Myocyte (in vitro differentiated cells): ENCODE data around the gene CNOT10. TPM values are rescaled to one million over a fixed set of nuclear protein-coding genes. Genes with fewer than 3 reads are reported as not detected.

Source experiments
- DNase-seq: peaks from one replicate; pipeline ENCODE4 v3.0.0-alpha.2; 2012; ENCODE audit warnings: low read depth
- total RNA-seq: library from RNA; depleted of rRNA; stranded (reverse); fragments of >200 nt; gene quantifications from 2 replicates; pipeline ENCODE4 v1.2.3, GENCODE V29; 2014

CNOT10 gene
- total RNA-seq, 1 donor from 2014 or later, result 14.7 TPM

- no peak for DNase-seq
Measured at GRCh38 chr3:32817558-32818228, 132.7 kb downstream of the CNOT10 start, which contains the start of gene TRIM71. Gene TRIM71, plus strand, starts transcription at chr3:32817997. Its CDS starts 84 bp downstream, at chr3:32818081.

DNA sequence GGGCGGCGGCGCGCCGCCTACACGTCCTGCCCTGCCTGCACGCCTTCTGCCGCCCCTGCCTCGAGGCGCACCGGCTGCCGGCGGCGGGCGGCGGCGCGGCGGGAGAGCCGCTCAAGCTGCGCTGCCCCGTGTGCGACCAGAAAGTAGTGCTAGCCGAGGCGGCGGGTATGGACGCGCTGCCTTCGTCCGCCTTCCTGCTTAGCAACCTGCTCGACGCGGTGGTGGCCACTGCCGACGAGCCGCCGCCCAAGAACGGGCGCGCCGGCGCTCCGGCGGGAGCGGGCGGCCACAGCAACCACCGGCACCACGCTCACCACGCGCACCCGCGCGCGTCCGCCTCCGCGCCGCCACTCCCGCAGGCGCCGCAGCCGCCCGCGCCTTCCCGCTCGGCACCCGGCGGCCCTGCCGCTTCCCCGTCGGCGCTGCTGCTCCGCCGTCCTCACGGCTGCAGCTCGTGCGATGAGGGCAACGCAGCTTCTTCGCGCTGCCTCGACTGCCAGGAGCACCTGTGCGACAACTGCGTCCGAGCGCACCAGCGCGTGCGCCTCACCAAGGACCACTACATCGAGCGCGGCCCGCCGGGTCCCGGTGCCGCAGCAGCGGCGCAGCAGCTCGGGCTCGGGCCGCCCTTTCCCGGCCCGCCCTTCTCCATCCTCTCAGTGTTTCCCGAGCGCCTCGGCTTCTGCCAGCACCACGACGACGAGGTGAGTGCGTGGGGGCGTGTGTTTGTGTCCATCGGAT, 133.4 kb downstream of the CNOT10 start:
- DNase-seq, result no peak

DNA sequence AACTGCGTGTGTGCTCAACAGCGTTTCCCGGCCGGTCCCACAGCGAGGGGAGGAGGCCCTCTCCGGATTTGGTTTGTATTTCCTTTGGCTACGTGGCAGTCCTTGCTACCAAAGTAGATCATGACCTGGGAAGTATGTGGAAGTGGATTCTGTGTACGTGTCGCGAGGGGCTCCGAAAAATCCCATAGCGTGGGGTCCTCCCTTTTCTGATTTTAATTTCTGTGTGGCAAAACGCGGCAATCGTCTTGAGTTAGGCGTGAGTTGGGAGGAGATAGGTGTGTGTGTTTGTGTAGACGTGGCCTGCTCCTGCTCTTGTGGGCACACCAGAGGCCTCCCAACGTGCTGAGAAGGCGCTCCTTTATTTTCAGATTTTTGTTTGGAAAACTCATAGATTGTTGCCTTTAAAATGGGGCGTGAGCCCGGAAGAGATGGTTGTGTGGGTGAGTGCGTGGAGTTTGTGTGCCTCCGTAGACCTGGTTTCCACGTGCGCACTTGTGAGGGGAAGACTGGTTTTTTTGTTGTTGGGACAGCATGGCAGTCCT, 134.1 kb downstream of the CNOT10 start:
- no peak for DNase-seq

- no peak for DNase-seq
Measured at GRCh38 chr3:32819551-32820348, 134.8 kb downstream of the CNOT10 start.

DNA sequence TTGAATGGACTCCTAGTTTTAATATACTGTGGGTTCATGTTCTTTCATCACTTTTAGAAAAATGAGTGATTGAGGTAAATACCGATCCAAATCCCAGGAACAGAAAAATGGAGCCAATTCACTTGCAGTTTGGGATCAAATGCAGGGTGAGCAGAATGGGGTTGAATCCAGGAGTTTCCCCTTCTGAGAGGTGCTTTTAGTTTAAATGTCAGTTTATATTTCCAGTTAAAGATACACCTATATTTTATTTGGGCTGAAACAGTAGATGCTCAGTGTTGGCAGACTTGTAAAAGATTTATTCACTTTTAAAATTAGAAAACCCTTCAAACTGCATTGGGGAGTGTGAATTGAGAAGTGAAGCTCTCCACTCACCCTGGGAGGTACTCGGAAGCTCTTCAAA, 135.4 kb downstream of the CNOT10 start:
- DNase-seq, result no peak

GRCh38 chr3:32820971-32821685, 136.1 kb downstream of the CNOT10 start:
- no peak for DNase-seq

DNA sequence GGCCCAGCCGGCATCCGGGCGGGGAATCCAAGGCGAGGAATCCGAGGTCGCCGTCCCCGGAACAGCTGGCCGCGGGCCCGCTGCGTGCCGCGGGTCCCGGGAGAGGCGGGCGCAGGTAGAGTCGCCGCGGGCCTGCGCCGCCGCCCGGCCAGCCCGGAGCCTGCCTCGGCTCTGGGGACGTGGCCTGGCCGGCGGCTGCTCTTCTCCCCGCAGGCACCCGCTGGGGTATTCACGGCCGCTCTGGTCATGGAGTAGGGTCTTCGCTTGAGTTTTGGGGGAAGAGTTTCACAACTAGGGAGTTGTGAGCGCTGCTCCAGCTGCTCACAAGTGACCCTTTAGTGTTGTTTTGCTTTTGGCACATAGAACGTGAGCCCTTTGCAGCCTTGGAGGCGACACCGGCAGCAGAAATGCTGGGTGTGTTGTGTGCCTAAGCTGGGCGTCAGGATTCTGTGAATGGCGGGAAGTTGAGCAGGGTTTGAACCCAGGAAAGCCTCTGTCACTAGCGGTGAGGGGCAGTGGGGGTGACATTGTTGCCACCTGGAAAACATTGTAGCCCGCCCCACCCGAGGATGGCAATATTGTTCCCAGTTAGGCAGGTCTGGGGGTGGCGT, 136.8 kb downstream of the CNOT10 start:
- no peak for DNase-seq

- DNase-seq, result no peak
Measured at GRCh38 chr3:32822609-32823498, 137.9 kb downstream of the CNOT10 start.

Other genes with a start within 250 kb of the CNOT10 start
- gene CMTM6, start 182.3 kb upstream of the CNOT10 start, total RNA-seq, result 40.4 and 44.7 TPM in 2 replicates
- gene DYNC1LI1, start 114.3 kb upstream of the CNOT10 start, total RNA-seq, result 37.9 and 42.3 TPM in 2 replicates
- not detected in 2 replicates for gene TRIM71, start 132.8 kb downstream of the CNOT10 start, total RNA-seq